MM.1S (cell line): ENCODE results near the gene SETX.

Source experiments
- CTCF ChIP-seq: fragments of 300-600 bp; sonication (generic); IDR thresholded peaks from 2 replicates; pipeline ENCODE4 v1.5.1; 2016; ENCODE audit warnings: antibody characterized with exemption, low read length, mixed read lengths
- EZH2 ChIP-seq: fragments of 300-600 bp; sonication (generic); optimal IDR thresholded peaks from 2 replicates; pipeline ENCODE3; 2017; ENCODE audit warnings: low read depth, mild to moderate bottlenecking, antibody characterized with exemption, low read length, mixed read lengths
- EZH2phosphoT487 ChIP-seq: fragments of 300-600 bp; sonication (generic); IDR thresholded peaks from 2 replicates; pipeline ENCODE4 v1.6.1; 2018; ENCODE audit warnings: antibody characterized with exemption, low read length

GRCh38 chr9:132267660-132268059 lies 87.1 kb downstream of the SETX start:
- TF ChIP-seq CTCF, result no peak
- no peak for TF ChIP-seq EZH2phosphoT487
- TF ChIP-seq EZH2, result no peak
